ENCODE measurements around the gene INIP. TPM values are rescaled to one million over a fixed set of nuclear protein-coding genes. Genes with fewer than 3 reads are reported as not detected.

Gene INIP
- total RNA-seq, 4 donors from 2014 or later = 9.6 to 22.9 (median 16.2) TPM

GRCh38 chr9:112659906-112660305, 58.0 kb downstream of the INIP start:
- TF ChIP-seq POLR2AphosphoS5 (IDR thresholded peaks at IDR 0.05) = no peak
- TF ChIP-seq CTCF (IDR thresholded peaks at IDR 0.05) = no peak
- TF ChIP-seq EP300 (IDR thresholded peaks at IDR 0.05; ENCODE audit: low read depth) = no peak
- no peak for TF ChIP-seq POLR2A (IDR thresholded peaks at IDR 0.05)
- H3K9me3 ChIP-seq = no peaks in the 10 kb centered on the region
- intact Hi-C loops (cut with DNase I; ENCODE audit: low total_unique reads) = no loop called here
- WGBS, 2 donors (ENCODE audit: low coverage in 1 of 2) = 97 to 100% methylated on average over 2 to 12 of the region's 12 CpGs
- H3K4me1 ChIP-seq = no peaks in the 10 kb centered on the region
- DNase-seq = no peak
- H3K27me3 ChIP-seq = no peaks in the 10 kb centered on the region
- no peak overlapping the region for H3K4me3 ChIP-seq
- in situ Hi-C loops (cut with MboI; ENCODE audit: low pct_ligation_motif_present in 1 of 4, low pct_unique_long_range_greater_than_20kb in 1 of 4, low sequenced_read_pairs in 3 of 4) = no loop called here
- no peaks in the 10 kb centered on the region for H3K36me3 ChIP-seq
- H3K27ac ChIP-seq = no peak overlapping the region

DNA sequence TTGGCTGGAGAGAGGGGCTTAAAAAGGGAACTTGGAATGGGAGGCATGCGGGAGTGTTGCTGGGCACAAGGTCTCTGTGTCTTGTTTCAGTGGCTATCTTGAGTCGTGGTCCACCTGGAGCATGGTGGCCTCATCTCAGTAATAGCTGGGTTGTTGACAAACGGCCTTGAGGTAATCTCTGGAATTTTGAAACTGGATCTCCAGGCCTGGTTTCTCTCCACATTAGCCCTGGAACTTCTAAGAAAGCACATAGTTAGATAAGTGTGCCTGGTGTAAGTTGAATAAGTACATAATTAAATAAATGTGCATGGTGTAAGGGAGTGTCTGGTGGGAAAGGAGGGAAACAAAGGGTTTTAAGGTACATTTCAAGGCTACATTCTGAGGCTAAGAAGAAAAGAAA, 62.2 kb downstream of the INIP start:
- in situ Hi-C loops (cut with MboI; ENCODE audit: low pct_ligation_motif_present in 1 of 4, low pct_unique_long_range_greater_than_20kb in 1 of 4, low sequenced_read_pairs in 3 of 4) = no loop called here
- Histone ChIP-seq H3K27me3 (no peaks in the 10 kb centered on the region), H3K4me3 (no peak overlapping the region), H3K4me1 (no peaks in the 10 kb centered on the region), H3K36me3 (no peaks in the 10 kb centered on the region), H3K27ac (no peak overlapping the region), H3K9me3 (no peaks in the 10 kb centered on the region)
- WGBS, 2 donors (ENCODE audit: low coverage in 1 of 2) = 82% methylated on average over 3 of the region's 3 CpGs; no CpG with 5 or more reads in 1 of the 2 donors
- TF ChIP-seq CTCF (IDR thresholded peaks at IDR 0.05) (no peak), EP300 (IDR thresholded peaks at IDR 0.05; ENCODE audit: low read depth) (no peak), POLR2AphosphoS5 (IDR thresholded peaks at IDR 0.05) (no peak), POLR2A (IDR thresholded peaks at IDR 0.05) (no peak)
- intact Hi-C loops (cut with DNase I; ENCODE audit: low total_unique reads) = no loop called here
- no peak for DNase-seq

GRCh38 chr9:112654282-112654681, 63.6 kb downstream of the INIP start:
- DNase-seq = no peak
- H3K36me3 ChIP-seq = no peaks in the 10 kb centered on the region
- intact Hi-C loops (cut with DNase I; ENCODE audit: low total_unique reads) = no loop called here
- in situ Hi-C loops (cut with MboI; ENCODE audit: low pct_ligation_motif_present in 1 of 4, low pct_unique_long_range_greater_than_20kb in 1 of 4, low sequenced_read_pairs in 3 of 4) = no loop called here
- no peaks in the 10 kb centered on the region for H3K27me3 ChIP-seq
- no peak overlapping the region for H3K4me3 ChIP-seq
- H3K9me3 ChIP-seq = peaks cover 3 to 8% of the 10 kb centered on the region in 2 donors
- TF ChIP-seq CTCF (IDR thresholded peaks at IDR 0.05) (no peak), EP300 (IDR thresholded peaks at IDR 0.05; ENCODE audit: low read depth) (no peak), POLR2A (IDR thresholded peaks at IDR 0.05) (no peak), POLR2AphosphoS5 (IDR thresholded peaks at IDR 0.05) (no peak)
- H3K27ac ChIP-seq = no peak overlapping the region
- no peaks in the 10 kb centered on the region for H3K4me1 ChIP-seq
- 89 to 91% methylated on average over 5 of the region's 5 CpGs for WGBS, 2 donors (ENCODE audit: low coverage in 1 of 2)

GRCh38 chr9:112648624-112649023, 69.3 kb downstream of the INIP start:
- 88 to 92% methylated on average over 1 of the region's 1 CpG for WGBS, 2 donors (ENCODE audit: low coverage in 1 of 2)
- H3K4me1 ChIP-seq = no peaks in the 10 kb centered on the region
- TF ChIP-seq POLR2AphosphoS5 (IDR thresholded peaks at IDR 0.05) (no peak), EP300 (IDR thresholded peaks at IDR 0.05; ENCODE audit: low read depth) (no peak), POLR2A (IDR thresholded peaks at IDR 0.05) (no peak), CTCF (IDR thresholded peaks at IDR 0.05) (no peak)
- no peak overlapping the region for H3K4me3 ChIP-seq
- in situ Hi-C loops (cut with MboI; ENCODE audit: low pct_ligation_motif_present in 1 of 4, low pct_unique_long_range_greater_than_20kb in 1 of 4, low sequenced_read_pairs in 3 of 4) (no loop called here), intact Hi-C loops (cut with DNase I; ENCODE audit: low total_unique reads) (no loop called here)
- peaks cover 15 to 28% of the 10 kb centered on the region in 2 donors for H3K9me3 ChIP-seq
- DNase-seq = no peak
- H3K27ac ChIP-seq = no peak overlapping the region
- H3K36me3 ChIP-seq = peaks cover 0 to 14% (median 3%) of the 10 kb centered on the region in 4 donors
- H3K27me3 ChIP-seq = no peaks in the 10 kb centered on the region
